NCI-H2029 (cell line): ENCODE measurements around the gene BCL3.
"Not testable (repeated sequence)": the region's sequence is repeated elsewhere in the genome, so short reads cannot be mapped to it uniquely, and the experiment has no call there.

Experiments
- DNase-seq: peaks from one replicate; lab custom pipeline; 2025; lab: John Stamatoyannopoulos, UW

Gene BCL3

DNA sequence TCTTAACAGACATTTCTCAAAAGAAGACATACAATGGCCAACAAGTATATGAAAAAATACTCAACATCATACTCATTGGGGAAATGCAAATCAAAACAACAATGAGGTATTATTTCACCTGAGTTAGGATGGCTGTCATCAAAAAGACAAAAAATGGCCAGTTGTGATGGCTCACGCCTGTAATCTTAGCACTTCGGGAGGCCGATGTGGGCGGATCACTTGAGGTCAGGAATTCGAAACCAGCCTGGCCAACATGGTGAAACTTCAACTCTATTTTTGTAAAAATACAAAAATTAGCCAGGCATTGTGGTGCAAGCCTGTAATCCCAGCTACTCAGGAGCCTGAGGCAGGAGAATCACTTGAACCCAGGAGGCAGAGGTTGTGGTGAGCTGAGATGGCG, 27.6 kb upstream of the BCL3 start:
- DNase-seq, result no peak

- not testable (repeated sequence) for DNase-seq
Measured at GRCh38 chr19:44721369-44721768, 27.1 kb upstream of the BCL3 start.

DNA sequence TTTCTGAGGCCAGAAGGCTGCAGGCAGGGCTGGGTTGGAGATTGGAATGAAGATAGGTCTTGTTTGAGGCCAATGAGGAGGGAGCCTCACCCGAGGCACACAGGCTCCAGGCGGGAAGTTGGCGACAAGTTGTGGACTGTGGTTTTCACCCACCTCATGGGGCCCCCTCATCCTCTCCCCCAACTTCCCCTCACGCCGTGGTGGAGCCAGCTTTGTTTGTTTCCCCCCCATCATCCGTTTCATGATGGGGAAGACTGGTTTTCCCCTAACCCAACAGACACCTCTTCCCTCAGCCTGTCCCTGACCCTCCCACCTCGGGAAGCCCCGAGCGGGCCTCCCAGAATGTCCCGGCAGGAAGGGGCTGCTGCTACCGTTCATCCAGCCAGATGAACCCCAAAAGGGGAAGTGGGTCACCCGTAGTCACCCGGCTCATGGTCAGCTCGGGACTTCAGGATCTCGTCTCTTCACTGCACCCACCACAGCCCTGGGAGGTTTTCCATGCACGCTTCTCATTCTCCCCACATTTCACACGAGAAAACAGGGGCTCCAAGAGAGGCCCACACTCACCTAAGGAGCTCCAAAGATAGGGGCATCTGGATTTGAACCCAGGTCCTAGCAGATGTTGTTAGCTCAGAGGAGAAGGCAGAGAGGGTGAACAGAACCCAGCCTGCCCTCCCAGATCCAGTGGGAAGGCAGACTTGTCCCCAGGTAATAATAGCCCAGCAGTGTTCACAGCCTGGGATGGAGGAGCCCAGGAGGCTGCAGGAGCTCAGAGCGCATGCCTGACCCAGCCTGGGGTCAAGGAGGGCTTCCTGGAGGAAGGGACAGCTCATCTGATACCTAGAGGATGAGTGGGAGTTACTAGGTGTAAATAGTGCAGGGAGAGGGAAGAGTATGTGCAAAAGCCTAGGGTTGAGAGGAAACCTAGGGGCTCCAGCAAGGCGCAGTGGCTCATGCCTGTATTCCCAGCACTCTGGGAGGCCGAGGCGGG, 26.1 kb upstream of the BCL3 start:
- no peak for DNase-seq

DNA sequence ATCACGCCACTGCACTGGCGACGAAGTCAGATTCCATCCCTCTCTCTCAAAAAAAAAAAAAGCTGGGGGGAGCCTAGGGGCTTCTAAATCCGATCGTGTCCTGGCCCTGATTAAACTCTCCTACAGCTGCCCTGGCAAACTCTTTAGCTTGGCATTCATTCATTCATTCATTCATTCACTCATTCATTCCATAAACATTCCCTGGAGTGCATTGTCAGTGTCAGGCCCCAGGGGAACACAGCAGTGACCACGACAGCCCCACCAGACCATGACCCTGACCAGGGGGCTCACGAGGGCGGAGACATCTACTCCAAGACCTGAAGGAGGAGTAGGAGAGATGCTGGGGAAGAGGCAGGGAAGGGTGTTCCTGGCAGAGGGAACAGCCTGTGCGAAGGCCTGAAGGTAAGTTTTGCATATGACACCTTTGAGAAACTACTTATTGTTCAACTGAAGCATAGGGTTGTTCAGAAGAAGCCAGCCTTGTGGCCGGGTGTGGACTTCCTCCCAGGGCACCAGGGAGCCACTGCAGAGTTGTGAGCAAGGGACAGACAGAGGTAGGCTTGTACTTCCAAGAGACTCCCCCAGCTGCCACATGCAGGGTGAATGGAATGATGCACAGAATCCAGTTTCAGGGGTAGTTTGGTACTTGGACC, 25.1 kb upstream of the BCL3 start:
- DNase-seq, result no peak

GRCh38 chr19:44723952-44724319, 24.6 kb upstream of the BCL3 start:
- DNase-seq, result peak; percentile 48

- no peak for DNase-seq
Measured at GRCh38 chr19:44725251-44725650, 23.3 kb upstream of the BCL3 start.

DNA sequence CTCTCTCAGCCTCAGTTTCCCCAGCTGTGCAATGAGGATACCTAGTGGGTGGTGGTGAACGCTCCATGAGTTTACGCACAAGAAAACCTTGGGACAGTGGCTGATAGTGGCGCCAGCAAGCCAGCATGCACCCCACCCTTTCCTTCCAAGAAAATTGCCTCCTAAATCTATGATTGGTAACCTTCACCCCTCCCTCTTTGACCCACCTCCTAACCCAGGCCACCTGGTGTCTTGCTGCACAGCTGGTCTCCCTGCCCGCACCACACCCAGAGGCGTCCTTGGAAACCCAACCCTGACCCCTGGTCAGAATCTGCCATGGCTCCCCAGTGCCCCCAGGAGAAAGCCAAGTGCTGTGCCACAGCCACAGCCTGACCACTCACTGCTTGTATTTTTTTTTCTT, 22.8 kb upstream of the BCL3 start:
- no peak for DNase-seq

DNA sequence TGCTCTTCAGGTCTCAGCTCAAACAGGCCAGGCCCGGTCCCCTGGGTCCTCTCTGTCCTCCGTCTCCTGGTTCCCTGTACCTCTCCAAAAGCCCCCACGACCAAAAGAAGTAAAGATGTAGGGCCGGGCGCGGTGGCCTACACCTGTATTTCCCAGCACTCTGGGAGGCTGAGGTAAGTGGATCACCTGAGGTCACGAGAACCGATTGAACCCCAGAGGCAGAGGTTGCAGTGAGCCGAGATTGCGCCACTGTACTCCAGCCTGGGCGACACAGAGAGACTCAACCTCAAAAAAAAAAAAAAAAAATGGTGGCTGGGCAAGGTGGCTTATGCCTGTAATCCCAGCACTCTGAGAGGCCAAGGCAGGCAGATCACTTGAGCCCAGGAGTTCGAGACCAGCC, 22.0 kb upstream of the BCL3 start:
- no peak for DNase-seq

DNA sequence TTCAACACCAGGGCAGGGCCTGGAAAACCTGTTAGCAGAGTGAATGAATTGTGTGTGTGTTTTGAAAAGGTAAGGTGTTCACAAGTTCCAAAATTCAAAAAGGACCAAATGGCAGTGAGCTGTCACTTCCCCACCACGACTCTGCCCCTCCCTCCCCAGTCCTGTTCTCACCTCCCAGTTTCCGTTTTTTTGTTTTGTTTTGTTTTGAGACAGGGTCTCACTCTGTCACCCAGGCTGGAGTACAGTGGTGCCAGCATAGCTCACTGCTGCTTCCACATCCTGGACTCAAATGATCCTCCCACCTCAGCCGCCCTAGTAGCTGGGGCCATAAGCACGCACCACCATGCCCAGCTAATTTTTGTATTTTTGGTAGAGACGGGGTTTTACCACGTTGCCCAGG, 20.3 kb upstream of the BCL3 start:
- no peak for DNase-seq

DNA sequence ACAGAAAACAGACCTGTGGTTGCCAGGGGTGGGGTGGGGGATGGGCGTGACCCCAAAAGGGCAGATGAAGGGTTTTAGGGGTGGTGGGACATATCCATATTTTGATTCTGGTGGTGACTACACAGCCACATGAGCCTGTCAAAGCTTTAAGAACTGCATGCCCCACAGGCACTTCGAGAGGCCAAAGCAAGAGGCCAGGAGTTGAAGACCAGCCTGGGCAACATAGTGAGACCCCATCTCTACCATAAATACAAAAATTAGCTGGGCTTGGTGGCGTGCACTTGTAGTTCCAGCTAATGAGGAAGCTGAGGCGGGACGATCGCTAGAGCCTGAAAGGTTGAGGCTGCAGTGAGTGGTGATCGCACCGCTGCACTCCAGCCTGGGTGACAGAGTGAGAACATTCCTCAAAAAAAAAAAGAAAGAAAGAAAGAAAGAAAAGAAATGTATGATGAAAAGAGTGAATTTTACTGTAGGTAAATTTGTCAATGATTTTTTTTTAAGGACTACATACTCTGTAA, 18.9 kb upstream of the BCL3 start:
- no peak for DNase-seq

DNA sequence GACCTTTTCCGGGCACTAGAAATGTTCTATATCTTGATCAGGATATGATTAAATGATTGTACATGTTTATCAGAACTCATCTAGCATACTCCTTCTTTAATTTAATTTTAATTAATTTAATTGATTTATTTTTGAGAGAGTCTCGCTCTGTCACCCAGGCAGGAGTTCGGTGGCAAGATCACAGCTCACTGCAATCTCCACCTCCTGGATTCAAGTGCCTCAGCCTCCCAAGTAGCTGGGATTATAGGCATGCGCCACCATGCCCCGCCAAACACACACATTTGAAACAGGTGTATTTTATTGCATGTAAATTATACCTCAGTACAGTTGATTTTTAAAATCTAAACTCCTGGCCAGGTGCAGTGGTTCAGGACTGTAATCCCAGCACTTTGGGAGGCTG, 17.4 kb upstream of the BCL3 start:
- no peak for DNase-seq

GRCh38 chr19:44731622-44732021, 16.9 kb upstream of the BCL3 start:
- no peak for DNase-seq

DNA sequence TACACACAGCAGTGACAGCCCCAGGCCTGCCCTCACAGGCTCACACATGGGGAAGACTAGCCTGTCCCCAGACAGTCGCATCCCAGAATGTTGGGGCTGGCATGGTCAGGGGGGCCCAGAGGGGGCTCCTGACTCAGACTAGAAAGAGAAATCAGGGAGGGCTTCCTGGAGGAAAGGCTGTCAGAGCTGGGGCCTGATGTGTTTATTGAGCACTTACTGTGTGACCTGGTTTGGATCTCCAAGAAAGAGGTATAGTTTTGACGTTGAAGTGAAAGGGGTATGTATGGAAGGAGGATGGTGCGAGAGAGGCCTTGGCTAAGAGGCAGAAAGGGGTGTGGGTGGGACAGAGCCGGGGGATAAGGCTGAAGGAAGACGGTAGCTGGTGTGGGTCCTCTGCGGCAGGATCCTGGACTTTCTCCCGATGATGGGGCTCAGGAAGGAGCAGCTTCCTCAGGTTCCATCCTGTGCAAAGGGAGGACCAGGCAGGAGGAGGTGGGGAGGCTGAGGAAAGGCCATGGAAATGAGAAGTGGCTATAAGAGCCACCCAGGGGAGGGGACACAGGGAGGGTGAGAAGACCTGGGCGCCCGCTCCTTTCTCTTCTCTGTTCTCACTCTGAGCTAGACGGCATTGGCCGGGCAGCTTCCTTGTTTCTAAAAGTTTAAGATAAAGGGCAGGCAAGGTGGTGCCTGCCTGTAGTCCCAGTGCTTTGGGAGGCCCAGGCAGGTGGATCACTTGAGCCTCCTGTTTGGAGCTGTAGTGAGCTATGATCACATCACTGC, 16.1 kb upstream of the BCL3 start:
- no peak for DNase-seq

DNA sequence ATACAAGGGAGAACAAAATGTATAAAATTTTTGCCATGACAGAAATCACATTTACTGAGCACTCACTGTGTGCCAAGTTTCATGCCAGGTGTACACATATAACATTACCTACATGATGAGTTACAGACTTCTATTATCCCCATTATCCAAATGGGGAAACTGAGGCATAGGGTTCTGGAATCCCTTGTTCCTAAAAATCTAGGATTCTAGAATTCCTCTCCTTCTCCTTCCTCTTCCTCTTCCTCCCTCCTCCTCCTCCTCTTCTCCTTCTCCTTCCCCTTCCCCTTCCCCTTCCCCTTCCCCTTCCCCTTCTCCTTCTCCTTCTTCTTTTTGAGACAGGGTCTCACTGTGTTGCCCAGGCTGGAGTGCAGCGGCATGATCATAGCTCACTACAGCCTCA, 14.2 kb upstream of the BCL3 start:
- no peak for DNase-seq

GRCh38 chr19:44735011-44735410, 13.5 kb upstream of the BCL3 start:
- no peak for DNase-seq

- DNase-seq, result no peak
Measured at GRCh38 chr19:44737238-44738071, 11.1 kb upstream of the BCL3 start.

DNA sequence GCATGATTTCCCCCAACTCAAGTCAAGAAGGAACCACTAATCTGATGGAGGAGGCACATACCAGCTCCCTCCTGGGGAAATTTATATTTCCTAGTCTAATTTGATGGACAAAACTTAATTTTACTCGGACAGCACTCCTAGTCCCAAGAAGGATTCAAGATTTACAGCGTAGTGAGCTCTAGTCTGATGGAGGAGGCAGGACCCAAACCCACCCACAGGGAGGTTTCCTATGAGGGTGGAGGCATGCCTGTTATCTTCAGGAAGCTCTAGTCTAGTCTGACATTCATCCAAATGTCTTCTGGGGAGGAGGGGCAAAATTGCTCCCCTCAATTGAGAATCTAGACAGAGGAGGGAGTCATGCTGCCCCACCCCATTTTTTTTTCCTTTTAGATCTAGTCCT, 10.4 kb upstream of the BCL3 start:
- DNase-seq, result no peak

DNA sequence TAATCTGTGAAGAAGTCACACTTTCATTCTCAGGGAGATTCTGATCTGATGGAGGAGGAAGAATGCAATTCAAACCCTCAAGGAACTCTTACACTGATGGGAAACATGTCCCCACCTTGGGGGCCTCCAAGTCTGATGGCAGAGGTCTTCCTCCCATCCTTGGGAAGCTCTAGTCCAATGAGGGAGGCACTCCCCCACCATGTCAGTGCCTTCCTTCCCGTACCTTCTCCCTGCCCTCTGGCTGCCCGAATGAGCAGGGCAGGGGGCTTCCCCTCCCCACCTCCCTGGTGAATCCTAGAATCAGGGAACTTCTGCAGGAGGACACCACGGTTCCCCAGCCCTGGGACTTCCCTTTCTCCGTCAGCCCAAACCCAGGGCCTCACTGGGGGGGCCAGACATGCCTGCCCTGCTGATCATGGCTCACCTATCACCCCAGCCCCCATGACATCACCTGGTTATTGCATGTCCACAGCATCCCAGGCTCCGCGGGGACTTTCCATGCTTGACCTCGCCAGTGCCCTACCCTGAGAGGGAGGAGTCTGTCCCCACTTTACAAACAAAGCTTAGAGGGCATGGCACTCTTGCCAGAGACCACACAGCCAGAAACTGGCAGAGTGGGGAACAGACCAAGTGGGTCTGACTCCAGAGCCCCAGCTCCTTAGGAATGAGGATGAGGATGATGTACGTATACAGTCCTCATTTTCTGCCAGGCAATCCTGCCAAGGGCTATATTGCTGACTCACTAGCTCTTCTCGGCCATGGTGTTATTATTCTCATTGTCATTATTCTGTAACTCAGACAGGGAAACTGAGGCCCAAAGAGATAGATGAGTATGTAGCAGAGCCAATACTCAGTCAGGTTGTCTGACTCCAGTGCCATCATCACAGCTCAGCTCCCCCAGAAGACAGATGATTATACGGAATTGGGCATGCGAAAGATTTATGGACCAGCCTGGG, 9.6 kb upstream of the BCL3 start:
- DNase-seq, result no peak

DNA sequence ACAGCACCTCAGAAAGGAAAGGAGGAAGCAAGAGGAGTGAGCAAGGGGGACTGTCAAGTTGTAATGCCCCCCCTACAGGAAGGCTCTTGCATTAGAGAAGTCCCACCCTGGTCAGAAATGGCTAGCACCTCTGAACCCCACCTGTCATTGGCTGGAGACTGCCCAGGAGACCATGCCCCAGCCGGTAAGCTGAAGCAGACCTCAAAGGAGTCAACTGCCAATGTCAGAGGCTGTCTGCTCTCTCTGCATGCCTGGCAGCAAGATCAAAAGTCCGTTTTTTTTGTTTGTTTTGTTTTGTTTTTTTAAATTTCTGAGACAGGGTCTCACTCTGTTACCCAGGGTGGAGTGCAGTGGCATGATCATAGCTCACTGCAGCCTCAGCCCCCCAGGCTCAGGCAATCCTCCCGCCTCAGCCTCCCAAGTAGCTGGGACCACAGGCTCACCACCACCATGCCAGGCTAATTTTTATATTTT, 8.1 kb upstream of the BCL3 start:
- DNase-seq, result no peak

DNA sequence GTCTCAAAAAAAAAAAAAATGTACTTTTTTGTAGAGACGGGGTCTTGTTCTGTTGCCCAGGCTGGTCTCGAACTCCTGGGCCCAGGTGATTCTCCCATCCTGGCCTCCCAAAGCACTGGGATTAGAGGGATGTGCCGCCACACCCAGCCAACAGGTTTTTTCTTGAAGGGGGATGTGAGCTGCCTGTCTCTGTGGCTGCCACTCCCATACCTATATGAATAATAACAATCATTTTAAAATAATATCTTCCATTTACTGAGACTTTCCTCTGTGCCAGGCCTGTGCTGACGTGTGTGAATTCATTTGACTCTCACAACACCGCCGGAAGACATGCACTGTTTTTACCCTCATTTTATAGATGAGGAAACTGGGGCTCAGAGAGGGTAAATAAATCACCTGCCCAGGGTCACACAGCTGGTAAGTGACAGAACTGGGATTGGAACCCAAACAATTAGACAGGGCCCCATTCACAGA, 7.2 kb upstream of the BCL3 start:
- DNase-seq, result no peak
